Adrenal gland (tissue), 5 donors: ENCODE measurements around the gene NOVA2.

ENCODE experiments used
- CTCF ChIP-seq, 6 experiments: fragments of 450-650 bp in 4 of 6; fragments of 200-600 bp in 2 of 6; sonication (generic) in 1 of 6; IDR thresholded peaks; 1 replicate in 5 of 6; 2 replicates in 1 of 6; pipeline versions ENCODE4 v1.5.1 to v1.8.0; 2016 to 2021; ENCODE audit warnings: antibody characterized with exemption in 6 of 6, mild to moderate bottlenecking in 2 of 6, moderate library complexity in 1 of 6
- POLR2A ChIP-seq, 2 donors: fragments of 450-650 bp; IDR thresholded peaks; one replicate each; pipeline ENCODE4 v1.6.1; 2017; ENCODE audit warnings: antibody characterized with exemption in 2 of 2, mild to moderate bottlenecking in 2 of 2, moderate library complexity in 1 of 2
- donor health status: DM: no; HTN: no; CAD: no.

GRCh38 chr19:46006411-46006810, 32.7 kb upstream of the NOVA2 start:
- TF ChIP-seq POLR2A (IDR thresholded peaks at IDR 0.05) (no peak), CTCF (IDR thresholded peaks at IDR 0.05) (no peak)
